Gastrocnemius medialis (tissue), 4 donors: Measurements from ENCODE around the gene STIM1. TPM values are rescaled to one million over a fixed set of nuclear protein-coding genes. Genes with fewer than 3 reads are reported as not detected.

ENCODE experiments used
- ATAC-seq, 2 donors: fragments of 150-250 bp; one replicate each; pipeline ENCODE4 v1.9.1; 2016
- DNase-seq, 2 donors: peaks; one replicate each; pipeline ENCODE4 v3.0.0-alpha.2; 2019
- H3K27ac ChIP-seq, 4 donors: fragments of 200-600 bp; sonication (generic); 1 replicate in 1 of 4; 2 replicates in 3 of 4; pipeline ENCODE4 v1.5.1; 2016 to 2018; ENCODE audit warnings: mild to moderate bottlenecking in 2 of 4, moderate library complexity in 1 of 4
- H3K27me3 ChIP-seq, 3 donors: fragments of 200-600 bp; sonication (generic) in 2 of 3; 1 replicate in 1 of 3; 2 replicates in 2 of 3; pipeline versions ENCODE4 v1.5.1 to v1.6.0; 2016 to 2019; ENCODE audit warnings: mild to moderate bottlenecking in 1 of 3, moderate library complexity in 1 of 3
- H3K36me3 ChIP-seq, 2 donors: fragments of 200-600 bp; sonication (generic) in 1 of 2; one replicate each; pipeline ENCODE4 v1.5.1; 2017 to 2018
- H3K4me1 ChIP-seq, 2 donors: fragments of 200-600 bp; sonication (generic) in 1 of 2; one replicate each; pipeline ENCODE4 v1.5.1; 2016 to 2017; ENCODE audit warnings: mild to moderate bottlenecking in 2 of 2
- H3K4me3 ChIP-seq, 4 donors: fragments of 200-600 bp; sonication (generic) in 3 of 4; 1 replicate in 1 of 4; 2 replicates in 3 of 4; pipeline ENCODE4 v1.5.1; 2016 to 2019; ENCODE audit warnings: mild to moderate bottlenecking in 2 of 4
- H3K9me3 ChIP-seq, 3 donors: fragments of 200-600 bp; sonication (generic) in 2 of 3; 1 replicate in 1 of 3; 2 replicates in 2 of 3; pipeline ENCODE4 v1.5.1; 2016 to 2019
- CTCF ChIP-seq, 5 experiments: fragments of 450-650 bp in 3 of 5; fragments of 200-600 bp in 2 of 5; sonication (generic) in 2 of 5; IDR thresholded peaks in 4 of 5; conservative IDR thresholded peaks in 1 of 5; 1 replicate in 4 of 5; 2 replicates in 1 of 5; pipeline ENCODE4 v1.5.1; 2016 to 2019; ENCODE audit warnings: antibody characterized with exemption in 5 of 5, mild to moderate bottlenecking in 3 of 5, moderate library complexity in 3 of 5
- POLR2A ChIP-seq, 2 donors: fragments of 450-650 bp; IDR thresholded peaks; one replicate each; pipeline ENCODE4 v1.6.1; 2017; ENCODE audit warnings: antibody characterized with exemption in 2 of 2, mild to moderate bottlenecking in 2 of 2, moderate library complexity in 2 of 2
- in situ Hi-C, 4 donors: fragments of 200-750 bp; cut with MboI; loops; one replicate each; pipeline versions ENCODE4 v1.15.0 to v1.8.0; 2017; ENCODE audit warnings: low sequenced_read_pairs in 4 of 4
- intact Hi-C: fragments of 100-400 bp; cut with DNase I; formaldehyde crosslinking; loops from one replicate; pipeline ENCODE4 v1.15.1; 2023; ENCODE audit warnings: low total_unique reads
- total RNA-seq, 4 donors: library from RNA; depleted of rRNA; stranded (reverse); fragments of >200 nt; gene quantifications; one replicate each; pipeline versions ENCODE4 v1.1.0 to v1.2.3, GENCODE V29; 2016

STIM1 gene
- total RNA-seq, 4 donors from 2014 or later: 45.9 to 132 (median 87.3) TPM

- DNase-seq (no peak), ATAC-seq (no peak)
- no peaks in the 10 kb centered on the region for H3K27me3 ChIP-seq
- H3K4me3 ChIP-seq: no peak overlapping the region
- H3K4me1 ChIP-seq: no peaks in the 10 kb centered on the region
- no peaks in the 10 kb centered on the region for H3K9me3 ChIP-seq
- TF ChIP-seq POLR2A (IDR thresholded peaks at IDR 0.05) (no peak), CTCF (IDR thresholded peaks at IDR 0.05 in 4 of 5, conservative IDR thresholded peaks at IDR 0.05 in 1 of 5) (no peak)
- H3K36me3 ChIP-seq: no peaks in the 10 kb centered on the region
- in situ Hi-C loops: no loop called here
- intact Hi-C loops: no loop called here
- no peak overlapping the region for H3K27ac ChIP-seq
These were observed 38.2 kb upstream of the STIM1 start for GRCh38 chr11:3817181-3817800.

DNA sequence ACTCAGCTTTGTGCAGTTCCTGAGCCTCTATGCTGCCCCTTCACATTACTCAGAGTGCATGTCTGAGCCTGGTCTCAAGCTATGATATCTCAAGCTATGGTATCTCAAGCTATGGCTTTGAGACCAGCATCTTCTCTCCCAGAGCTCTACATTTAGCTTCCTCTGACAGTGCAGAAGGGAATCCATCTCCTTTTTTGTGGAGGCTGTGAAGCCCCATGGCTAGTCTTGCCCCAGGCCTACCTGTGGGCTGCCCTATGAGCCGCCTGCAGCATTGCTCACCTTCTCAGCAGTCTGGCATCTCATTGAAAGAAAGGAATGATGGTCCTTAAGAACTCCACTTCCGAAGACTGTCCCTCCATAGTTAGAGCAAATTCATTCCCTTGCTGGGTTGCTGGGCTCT lies 34.5 kb upstream of the STIM1 start:
- in situ Hi-C loops: no loop called here
- intact Hi-C loops: no loop called here
- Histone ChIP-seq H3K27ac (no peak overlapping the region), H3K9me3 (no peaks in the 10 kb centered on the region), H3K27me3 (no peaks in the 10 kb centered on the region), H3K36me3 (peaks cover 0 to under 1% of the 10 kb centered on the region in 2 donors), H3K4me3 (no peak overlapping the region), H3K4me1 (no peaks in the 10 kb centered on the region)
- no peak for ATAC-seq
- DNase-seq: no peak
- no peak for TF ChIP-seq CTCF (IDR thresholded peaks at IDR 0.05 in 4 of 5, conservative IDR thresholded peaks at IDR 0.05 in 1 of 5)
- TF ChIP-seq POLR2A (IDR thresholded peaks at IDR 0.05): no peak

- TF ChIP-seq CTCF (IDR thresholded peaks at IDR 0.05 in 4 of 5, conservative IDR thresholded peaks at IDR 0.05 in 1 of 5): no peak
- no peak for TF ChIP-seq POLR2A (IDR thresholded peaks at IDR 0.05)
- no peak overlapping the region for H3K27ac ChIP-seq
- in situ Hi-C loops (no loop called here), intact Hi-C loops (no loop called here)
- ATAC-seq: no peak
- H3K9me3 ChIP-seq: no peaks in the 10 kb centered on the region
- H3K4me1 ChIP-seq: no peaks in the 10 kb centered on the region
- no peaks in the 10 kb centered on the region for H3K27me3 ChIP-seq
- H3K4me3 ChIP-seq: no peak overlapping the region
- no peak for DNase-seq
- peaks cover 0 to 14% of the 10 kb centered on the region in 2 donors for H3K36me3 ChIP-seq
These were observed 33.2 kb upstream of the STIM1 start for GRCh38 chr11:3822312-3822711.

- in situ Hi-C loops: no loop called here
- no peaks in the 10 kb centered on the region for H3K4me1 ChIP-seq
- peaks cover 0 to 23% of the 10 kb centered on the region in 2 donors for H3K36me3 ChIP-seq
- H3K9me3 ChIP-seq: no peaks in the 10 kb centered on the region
- no peak for DNase-seq
- no peak overlapping the region for H3K4me3 ChIP-seq
- intact Hi-C loops: no loop called here
- no peak for TF ChIP-seq CTCF (IDR thresholded peaks at IDR 0.05 in 4 of 5, conservative IDR thresholded peaks at IDR 0.05 in 1 of 5)
- TF ChIP-seq POLR2A (IDR thresholded peaks at IDR 0.05): no peak
- peak; percentile 73 to 77 for ATAC-seq
- no peaks in the 10 kb centered on the region for H3K27me3 ChIP-seq
- H3K27ac ChIP-seq: no peak overlapping the region
These were observed 32.2 kb upstream of the STIM1 start for GRCh38 chr11:3823303-3823702.
